ENCODE results near the gene CD248. TPM values are rescaled to one million over a fixed set of nuclear protein-coding genes. Genes with fewer than 3 reads are reported as not detected.

CD248 gene
- total RNA-seq, 1 experiment from 2014 or later = not detected

GRCh38 chr11:66327171-66328030 is 10.6 kb upstream of the CD248 start:
- BruUV-seq (replicated peaks) = no TSS peak
- Histone ChIP-seq H3K27me3 (ENCODE audit: insufficient read depth, low read depth) (no peaks in the 10 kb centered on the region), H3K36me3 (ENCODE audit: low read depth) (no peaks in the 10 kb centered on the region), H3K4me2 (peak overlapping the region; percentile 26; the same call in 1 of the 2 replicates), H3K4me1 (replicated peaks; ENCODE audit: insufficient read depth) (peaks cover 34% of the 10 kb centered on the region), H3F3A (ENCODE audit: insufficient read depth, low read depth) (peaks cover 10% of the 10 kb centered on the region; the same call in 1 of the 2 replicates), H4K20me1 (ENCODE audit: insufficient read depth) (no peaks in the 10 kb centered on the region), H3K4me3 (no peak overlapping the region), H3K9me3 (ENCODE audit: insufficient read depth, low read depth) (no peaks in the 10 kb centered on the region), H2AFZ (no peak overlapping the region), H3K79me2 (ENCODE audit: low read depth) (no peaks in the 10 kb centered on the region), H3K27ac (no peak overlapping the region), H3K9me2 (ENCODE audit: insufficient read depth) (no peaks in the 10 kb centered on the region)
- CTCF ChIA-PET = interaction anchor here (0.6 to 1.0 kb wide), 3 partner anchors 15 to 228 kb away, joined by 3 to 23 read pairs (median 5); no protein-coding TSS in a partner anchor
- POLR2A ChIA-PET (ENCODE audit: unreplicated experiment) = interaction anchor here (0.6 kb wide), 2 partner anchors 15 to 60 kb away, joined by 4 to 6 read pairs; no protein-coding TSS in a partner anchor
- intact Hi-C loops (cut with micrococcal nuclease; ENCODE audit: unreplicated experiment) = loop anchor here (1.0 kb wide), 1 partner anchor 15 kb away; no protein-coding TSS in a partner anchor
- TF ChIP-seq CTCF (conservative IDR thresholded peaks at IDR 0.05) (no peak), EZH2 (IDR thresholded peaks at IDR 0.05; ENCODE audit: low read depth) (no peak)
- DNase-seq = no peak

- no TSS peak for BruUV-seq (replicated peaks)
- H3K27me3 ChIP-seq (ENCODE audit: insufficient read depth, low read depth) = no peaks in the 10 kb centered on the region
Measured at GRCh38 chr11:66326261-66327111, 9.6 kb upstream of the CD248 start.

More at GRCh38 chr11:66326261-66327111, 9.6 kb upstream of the CD248 start:
- Histone ChIP-seq H2AFZ (no peak overlapping the region), H3K4me1 (replicated peaks; ENCODE audit: insufficient read depth) (peaks cover 34% of the 10 kb centered on the region), H3K4me3 (no peak overlapping the region), H3K4me2 (peak overlapping the region; percentile 31; the same call in 1 of the 2 replicates), H3K79me2 (ENCODE audit: low read depth) (no peaks in the 10 kb centered on the region), H3K27ac (no peak overlapping the region), H4K20me1 (ENCODE audit: insufficient read depth) (no peaks in the 10 kb centered on the region), H3K9me3 (ENCODE audit: insufficient read depth, low read depth) (no peaks in the 10 kb centered on the region), H3K36me3 (ENCODE audit: low read depth) (no peaks in the 10 kb centered on the region), H3F3A (ENCODE audit: insufficient read depth, low read depth) (peaks cover 10% of the 10 kb centered on the region; the same call in 1 of the 2 replicates), H3K9me2 (ENCODE audit: insufficient read depth) (no peaks in the 10 kb centered on the region)
- intact Hi-C loops (cut with micrococcal nuclease; ENCODE audit: unreplicated experiment) = no loop called here
- DNase-seq = peak in 1 of 2 experiments; percentile 38
- TF ChIP-seq CTCF (conservative IDR thresholded peaks at IDR 0.05) (no peak), EZH2 (IDR thresholded peaks at IDR 0.05; ENCODE audit: low read depth) (no peak)
- POLR2A ChIA-PET (ENCODE audit: unreplicated experiment) = interaction anchor here (0.6 kb wide), 1 partner anchor 59 kb away, joined by 6 read pairs; no protein-coding TSS in a partner anchor
- CTCF ChIA-PET = interaction anchor here (0.6 to 1.0 kb wide), 3 partner anchors 14 to 229 kb away, joined by 3 to 23 read pairs (median 5); no protein-coding TSS in a partner anchor
